Measurements from ENCODE around the gene CREM.
A peak's percentile ranks its signal among the peaks of the same experiment; 100 is the strongest.
"Not testable (repeated sequence)": the region's sequence is repeated elsewhere in the genome, so short reads cannot be mapped to it uniquely, and the experiment has no call there.

The CREM gene

DNA sequence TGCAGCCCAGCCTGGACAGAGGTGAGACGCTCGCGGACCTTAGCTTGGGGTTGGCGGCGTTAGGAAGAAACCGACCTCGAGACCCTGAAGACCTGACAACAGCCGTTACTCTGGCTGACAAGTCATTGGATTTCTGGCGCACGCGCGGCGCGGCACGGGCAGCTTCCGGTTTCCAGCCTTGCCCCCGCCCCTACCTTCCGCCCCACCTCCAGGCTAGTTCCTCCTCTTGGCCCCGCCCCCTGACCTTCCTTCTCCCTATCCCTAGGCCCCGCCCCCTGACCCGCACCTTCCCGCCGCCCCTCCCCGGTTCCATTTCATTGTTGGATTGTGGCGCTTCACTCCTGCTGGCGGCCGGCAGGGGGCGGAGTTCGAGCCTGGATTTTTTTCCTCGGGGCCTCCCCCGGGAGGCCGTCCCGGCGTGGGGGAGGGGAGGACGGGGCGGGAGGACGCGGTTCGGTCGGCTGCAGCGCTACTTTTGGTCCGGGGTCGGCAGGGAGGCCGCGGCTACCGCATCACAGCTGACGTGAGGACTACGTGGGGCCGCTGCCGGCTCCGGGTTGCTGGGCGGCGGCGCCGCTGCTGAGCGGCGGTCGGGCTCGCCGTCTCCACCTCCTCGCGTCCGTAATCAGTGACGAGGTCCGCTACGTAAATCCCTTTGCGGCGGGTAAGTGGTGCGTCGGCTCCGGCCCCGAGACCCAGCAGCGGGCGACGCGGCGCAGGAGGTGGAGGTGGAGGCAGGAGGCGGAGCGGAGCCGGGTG, at the start of gene CREM:
CREM (plus strand) TSS at position 317 of the 759 bp plus-strand sequence. CDS start 10,990 bp downstream, outside the sequence.
- ATAC-seq = peak; percentile 87 to 89

DNA sequence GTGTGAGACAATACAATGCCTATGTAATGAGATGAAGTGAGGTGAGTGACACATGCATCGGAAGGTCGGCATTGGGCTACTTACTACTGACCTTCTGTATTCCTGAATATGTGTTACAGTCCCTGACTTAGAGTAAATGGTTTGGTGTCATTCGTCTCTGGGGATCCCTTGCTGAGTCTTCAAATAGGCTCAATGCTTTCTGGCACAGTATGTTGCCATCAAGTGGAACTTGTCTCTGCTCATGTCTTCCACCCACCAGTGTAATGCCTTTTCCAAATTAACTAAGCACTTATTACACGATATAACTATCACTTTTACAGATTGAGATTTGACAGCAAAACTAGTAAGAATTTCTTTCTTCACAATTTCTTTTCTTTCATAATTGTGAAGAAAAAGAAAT, 47.4 kb upstream of the CREM start:
- ATAC-seq = no peak

DNA sequence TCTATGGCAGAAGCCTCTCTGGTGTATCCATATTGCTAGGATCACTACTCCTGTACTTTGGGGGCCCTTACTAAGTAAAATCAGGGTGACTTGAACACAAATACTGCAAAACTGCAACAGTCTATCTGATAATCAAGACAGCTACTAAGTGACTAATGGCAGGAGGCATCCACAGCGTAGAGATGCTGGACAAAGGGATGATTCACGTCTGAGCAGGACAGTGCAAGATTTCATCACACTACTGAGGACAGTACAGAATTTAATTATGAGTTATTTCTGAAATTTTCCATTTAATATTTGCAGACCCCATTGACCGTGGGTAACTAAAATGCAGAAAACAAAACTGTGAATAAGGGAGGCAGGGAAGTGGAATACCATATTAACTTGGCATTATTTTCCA, 46.9 kb upstream of the CREM start:
- no peak for ATAC-seq

DNA sequence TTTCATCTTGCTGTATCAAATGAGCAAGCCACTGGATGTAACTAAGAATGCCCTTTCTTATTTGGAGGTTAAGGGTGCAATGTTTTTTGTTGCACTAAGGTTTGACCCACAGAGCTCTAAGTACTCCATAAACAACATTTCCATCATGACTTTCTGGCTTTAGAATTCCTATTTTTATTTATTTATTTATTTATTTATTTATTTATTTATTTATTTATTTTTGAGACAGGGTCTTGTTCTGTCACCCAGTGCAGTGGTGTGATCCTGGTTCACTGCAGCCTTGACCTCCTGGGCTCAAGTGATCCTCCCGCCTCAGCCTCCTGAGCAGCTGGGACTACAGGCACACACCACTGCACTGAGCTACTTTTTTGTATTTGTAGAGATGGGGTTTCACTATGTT, 46.4 kb upstream of the CREM start:
- not testable (repeated sequence) for ATAC-seq

DNA sequence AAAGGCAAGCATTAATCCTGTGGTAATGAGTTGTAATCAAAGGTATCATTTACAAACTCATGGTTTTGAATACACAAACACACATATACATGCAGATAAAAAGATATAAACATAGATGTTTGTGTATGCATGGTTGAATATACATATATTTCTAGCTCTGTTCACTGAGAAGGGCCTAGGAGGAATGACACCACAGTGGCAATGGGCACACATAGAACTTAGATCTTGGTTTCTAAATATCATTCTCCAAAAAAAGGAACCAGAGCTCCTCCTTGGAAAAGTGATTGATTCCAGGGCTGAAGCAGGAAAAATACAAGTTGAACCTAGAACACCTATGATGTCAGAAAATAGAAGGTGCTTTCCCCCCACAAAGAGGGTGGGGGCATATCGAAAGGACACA, 43.4 kb upstream of the CREM start:
- no peak for ATAC-seq

DNA sequence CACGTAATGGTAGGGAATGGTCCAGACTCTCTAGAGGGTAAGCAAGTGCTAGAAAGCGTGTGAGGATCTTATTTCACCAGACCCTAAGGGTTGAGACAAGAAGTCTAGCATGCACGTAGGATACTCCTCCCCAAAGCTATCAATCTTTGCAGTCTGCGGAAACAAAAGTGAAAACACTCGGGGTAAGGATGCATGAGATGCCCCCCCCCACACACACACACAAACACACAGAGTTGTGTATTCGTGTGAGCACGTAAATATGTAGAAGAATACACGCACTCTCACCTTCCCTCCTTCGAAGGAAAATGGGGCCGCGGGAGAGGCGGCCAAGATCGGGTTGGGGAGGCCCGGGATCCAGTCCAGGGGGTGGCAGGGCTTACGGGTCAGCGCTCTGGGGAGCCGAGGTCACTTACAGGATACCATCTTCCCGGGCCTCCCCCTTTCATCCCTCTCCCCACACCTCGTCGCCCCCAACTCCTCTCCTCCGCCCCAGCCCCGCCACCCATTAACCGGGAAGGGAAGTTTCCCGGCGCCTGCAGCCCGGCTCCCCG, 37.0 kb upstream of the CREM start:
- ATAC-seq = peak; percentile 33 to 36

DNA sequence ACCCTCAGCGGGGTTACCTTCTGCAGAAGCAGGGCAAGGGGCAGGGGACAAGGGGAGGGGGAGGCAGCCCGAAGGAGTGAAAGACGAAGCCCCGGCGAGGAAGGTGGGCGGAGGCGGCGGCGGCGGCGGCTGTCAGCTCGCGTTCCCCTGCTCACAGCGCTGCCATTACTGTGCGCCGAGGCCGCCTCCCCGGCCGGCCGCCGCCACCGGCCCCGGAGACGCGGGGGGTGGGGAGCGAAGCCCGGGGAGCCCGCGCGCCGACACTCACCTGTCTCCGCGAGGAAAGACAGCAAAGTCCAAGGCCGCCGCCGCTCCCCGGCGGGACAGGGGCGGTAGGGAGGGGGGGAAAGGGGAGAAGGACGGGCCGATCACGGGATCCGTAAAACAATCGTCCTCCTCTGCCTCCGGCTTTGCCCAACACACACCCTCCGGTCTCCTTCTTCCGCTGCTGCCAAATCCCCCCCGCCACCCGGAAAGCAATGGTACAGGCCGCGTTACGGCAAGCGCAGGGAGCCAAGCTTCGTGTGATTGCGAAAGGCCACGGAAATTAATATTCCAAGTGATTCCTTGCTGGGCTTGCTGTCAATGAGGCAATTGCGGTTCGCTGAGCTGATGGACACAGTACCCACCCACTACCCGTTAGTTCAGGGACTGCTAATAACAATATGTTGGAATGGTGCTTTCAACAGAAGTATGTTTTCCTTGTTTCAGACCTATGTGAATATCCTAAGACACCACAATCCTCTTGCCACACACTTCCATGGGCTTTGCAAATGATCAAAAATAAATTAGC, 36.3 kb upstream of the CREM start, which contains the start of gene CUL2:
CUL2 (minus strand) TSS at position 180 of the 793 bp plus-strand sequence. CDS start 19,024 bp downstream, outside the sequence.
- peak; percentile 96 to 97 for ATAC-seq

DNA sequence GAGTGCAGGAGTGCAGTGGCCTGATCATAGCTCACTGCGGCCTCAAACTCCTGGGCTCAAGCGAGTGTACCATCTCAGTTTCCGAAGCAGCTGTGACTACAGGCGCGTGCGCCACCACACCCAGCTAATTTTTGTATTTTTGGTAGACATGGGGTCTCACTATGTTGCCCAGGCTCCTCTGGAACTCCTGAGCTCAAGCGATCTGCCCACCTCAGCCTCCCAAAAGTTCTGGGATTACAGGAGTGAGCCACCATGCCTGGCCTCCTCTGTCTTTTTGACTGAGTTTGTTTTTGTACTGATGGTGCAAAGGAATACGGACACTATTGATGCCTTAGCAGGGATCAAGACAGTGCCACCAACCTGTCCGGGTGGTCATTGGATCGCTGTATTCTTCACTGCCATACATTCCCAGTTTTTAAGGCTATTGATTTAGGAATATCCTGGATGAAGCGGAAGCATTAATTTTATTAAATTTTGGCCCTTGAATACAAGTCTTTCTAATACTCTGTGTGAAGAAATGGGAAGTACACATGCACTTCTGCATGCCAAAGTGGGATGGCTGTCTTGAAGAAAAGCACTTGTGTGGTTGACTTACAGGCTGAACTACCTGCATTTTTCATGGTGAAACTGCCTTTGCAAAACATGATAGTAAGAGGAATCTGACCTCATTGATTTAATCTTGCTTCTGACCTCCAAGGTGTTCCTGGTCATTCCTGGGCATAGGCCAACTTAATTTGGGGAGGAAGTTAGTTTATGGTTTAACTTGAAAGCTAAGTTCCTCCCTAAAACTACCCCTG, 34.5 kb upstream of the CREM start:
- no peak for ATAC-seq

DNA sequence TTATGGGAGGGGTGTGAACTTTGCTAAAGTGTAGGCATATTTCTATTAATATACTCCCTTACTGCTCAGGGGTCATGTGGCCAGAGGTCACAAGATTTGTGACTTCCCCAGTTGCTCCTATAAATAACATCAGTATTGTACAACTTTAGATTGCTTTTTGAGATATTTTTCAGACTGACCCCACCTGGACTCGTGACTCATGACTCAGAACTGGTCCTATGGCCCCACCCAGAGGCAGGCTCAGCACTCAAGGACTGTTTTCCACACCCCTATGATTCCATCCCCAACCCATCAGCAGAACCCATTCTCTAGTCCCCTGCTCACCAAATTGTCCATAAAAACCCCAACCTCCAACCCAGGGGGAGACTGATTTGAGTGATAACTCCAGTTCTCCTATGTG, 33.8 kb upstream of the CREM start:
- no peak for ATAC-seq

DNA sequence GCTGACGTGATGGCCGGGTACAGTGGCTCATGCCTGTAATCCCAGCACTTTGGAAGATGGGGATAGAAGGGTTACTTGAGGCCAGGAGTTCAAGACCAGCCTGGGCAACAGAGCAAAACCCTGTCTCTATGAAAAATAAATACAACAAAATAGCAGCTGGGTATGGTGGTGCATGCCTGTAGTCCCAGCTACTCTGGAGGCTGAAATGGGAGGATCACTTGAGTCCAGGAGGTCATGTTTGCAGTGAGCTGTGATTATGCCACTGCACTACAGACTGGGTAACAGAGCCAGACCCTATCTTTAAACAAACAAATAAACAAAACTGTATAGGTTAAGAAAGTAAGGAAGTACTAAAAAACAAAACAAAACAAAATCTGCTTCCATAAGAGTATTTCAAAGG, 30.3 kb upstream of the CREM start:
- ATAC-seq = no peak

DNA sequence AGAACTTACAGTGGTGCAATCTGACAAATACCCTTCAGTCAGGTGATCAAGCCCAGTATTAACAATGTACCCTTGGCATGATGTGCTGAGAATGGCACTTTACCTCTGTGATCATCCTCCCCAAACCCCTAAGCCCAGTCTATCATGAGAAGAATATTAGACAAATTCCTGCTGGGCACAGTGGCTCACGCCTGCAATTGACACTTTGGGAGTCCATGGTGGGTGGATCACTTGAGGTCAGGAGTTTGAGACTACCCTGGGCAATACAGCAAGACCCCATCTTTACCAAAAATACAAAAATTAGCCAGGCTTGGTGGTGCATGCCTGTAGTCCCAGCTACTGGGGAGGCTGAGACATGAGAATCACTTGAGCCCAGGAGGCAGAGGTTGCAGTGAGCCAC, 29.1 kb upstream of the CREM start:
- no peak for ATAC-seq

DNA sequence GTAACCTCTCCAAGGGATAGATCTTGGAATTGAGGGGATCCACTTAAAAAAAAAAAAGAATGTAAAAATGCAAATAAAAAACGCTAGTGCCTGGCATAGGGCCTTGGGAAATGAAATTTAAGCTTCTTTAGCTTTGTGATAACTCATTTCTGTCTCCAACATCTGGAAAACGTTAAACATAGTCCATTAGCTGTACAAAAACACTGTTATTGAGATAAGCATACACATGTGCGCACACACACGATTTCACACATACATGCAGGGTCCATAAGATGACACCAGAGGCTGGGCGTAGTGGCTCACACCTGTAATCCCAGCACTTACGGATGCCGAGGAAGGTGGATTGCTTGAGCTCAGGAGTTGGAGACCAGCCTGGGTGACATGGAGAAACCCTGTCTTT, 22.8 kb upstream of the CREM start:
- ATAC-seq = no peak

DNA sequence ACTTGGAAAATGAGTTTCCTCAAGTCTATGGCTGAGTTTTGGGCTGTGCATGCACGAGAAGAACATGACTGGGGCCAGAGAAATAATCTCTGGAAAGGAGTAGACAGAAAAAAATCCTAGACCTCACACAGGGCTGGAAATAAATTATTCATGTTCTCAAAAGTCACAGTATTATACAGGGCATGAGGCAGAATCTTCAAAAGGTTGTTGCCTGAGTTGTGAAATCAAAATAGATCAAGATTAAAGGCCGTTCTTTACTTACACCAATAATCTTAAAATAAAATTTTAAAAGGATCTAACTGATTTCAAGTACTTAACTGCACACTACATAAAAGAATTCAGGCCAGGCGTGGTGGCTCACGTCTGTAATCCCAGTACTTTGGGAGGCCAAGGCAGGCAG, 14.1 kb upstream of the CREM start:
- no peak for ATAC-seq

DNA sequence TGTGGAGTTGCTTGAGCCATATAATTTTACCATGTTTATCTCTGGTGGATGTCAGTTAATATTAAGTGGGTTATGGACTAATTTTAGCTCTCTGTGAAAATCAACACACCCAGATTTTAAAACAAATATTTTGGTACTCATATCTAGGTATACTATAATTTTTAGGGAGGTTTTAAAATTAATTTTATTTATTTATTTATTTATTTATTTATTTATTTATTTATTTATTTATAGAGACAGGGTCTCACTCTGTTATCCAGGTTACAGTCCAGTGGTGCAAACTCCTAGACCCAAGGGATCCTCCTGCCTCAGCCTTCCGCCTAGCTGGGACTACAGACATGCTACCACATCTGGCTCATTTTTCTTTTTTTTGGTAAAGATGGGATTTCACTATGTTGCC, 7.3 kb upstream of the CREM start:
- no peak for ATAC-seq

DNA sequence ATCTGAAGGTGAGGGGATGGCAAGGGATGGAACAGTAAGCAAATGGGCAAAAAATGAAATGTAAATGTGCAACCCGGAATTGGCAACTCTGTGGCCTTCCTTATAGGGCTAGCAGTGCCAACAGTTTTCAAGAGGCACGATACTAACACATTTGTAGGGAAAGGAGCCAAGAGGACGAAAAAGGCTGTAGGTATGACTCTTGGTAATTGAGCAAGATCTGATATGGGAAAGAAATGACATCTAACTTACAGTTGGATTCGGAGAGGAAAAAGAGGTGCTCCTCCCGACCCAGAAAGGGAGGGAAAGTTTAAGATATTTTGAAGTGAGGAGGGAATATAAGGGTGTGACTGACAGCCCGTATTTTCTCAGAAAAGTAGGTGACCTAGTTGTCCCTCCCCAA, 2.1 kb upstream of the CREM start:
- no peak for ATAC-seq

DNA sequence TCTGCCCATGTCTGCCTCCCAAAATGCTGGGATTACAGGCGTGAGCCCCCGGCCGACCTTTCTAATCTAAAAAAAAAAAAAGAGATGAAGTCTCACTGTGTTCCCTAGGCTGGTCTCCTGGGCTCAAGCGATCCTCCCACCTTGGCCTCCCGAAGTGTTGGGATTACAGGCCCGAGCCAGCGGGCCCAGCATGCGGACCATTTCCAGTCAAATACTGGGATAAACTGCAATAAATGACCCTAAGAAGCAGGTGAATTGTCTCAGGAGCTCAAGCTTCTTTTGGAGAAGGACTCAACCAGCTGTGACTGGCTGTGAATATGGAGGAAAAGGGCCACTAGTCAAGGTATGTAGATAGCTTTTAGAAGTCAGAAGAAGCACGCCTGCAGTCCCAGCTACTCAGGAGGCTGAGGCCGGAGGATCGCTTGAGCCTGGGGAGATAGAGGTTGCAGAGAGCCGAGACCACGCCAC, 550 bp upstream of the CREM start:
- ATAC-seq = no peak

DNA sequence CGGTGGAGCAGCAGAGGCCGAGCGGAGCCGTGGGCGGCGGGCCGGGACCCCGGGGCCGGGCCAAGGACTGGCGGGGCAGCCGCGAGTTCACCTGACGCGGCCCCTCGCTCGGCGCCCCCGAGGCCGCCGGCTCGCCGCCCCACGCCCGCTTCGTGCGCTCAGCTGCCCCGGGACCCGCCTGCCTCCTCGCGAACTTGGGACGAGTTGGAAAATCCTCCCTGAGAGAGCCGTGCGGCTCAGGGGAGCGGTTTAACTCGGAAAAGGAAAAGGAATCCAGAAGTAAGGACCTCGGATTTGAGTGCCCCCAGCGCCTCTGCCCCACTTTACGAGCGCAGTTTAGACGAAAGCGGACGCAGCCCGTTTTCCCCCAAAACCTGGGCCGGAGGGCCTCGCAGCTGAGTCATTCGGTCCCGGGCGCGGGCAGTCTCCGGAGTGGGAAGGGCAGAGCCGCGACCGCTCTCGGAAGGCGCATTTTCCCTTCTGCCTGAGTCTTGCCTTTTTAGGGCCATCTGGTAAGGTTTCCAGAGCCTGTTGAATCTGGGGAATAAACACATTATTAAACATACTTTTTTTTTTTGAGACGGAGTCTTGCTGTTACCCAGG, 744 bp downstream of the CREM start:
- ATAC-seq = peak; percentile 4 to 10

DNA sequence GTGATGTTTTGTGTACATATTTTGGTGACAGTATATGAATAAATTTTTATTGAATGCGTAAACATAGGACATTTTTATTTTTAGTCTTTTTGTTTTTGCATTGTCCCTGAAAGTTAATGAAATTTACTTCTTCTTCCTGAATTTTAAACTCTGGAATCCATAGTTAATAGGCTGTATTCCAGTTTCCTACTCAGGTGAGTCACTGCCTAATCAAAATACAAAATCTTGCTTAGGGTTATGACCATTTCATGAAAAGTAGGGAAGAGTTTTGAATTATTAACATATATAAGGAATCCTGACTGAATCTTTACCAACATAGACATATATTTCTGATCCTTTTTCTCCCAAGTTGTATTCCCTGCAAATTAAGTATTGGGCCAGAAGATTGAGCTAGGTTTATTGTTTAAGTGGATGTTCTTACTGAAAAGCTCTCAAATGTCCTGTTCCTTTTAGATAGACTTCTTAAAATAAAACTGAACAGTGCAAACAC, 2.6 kb downstream of the CREM start:
- no peak for ATAC-seq

DNA sequence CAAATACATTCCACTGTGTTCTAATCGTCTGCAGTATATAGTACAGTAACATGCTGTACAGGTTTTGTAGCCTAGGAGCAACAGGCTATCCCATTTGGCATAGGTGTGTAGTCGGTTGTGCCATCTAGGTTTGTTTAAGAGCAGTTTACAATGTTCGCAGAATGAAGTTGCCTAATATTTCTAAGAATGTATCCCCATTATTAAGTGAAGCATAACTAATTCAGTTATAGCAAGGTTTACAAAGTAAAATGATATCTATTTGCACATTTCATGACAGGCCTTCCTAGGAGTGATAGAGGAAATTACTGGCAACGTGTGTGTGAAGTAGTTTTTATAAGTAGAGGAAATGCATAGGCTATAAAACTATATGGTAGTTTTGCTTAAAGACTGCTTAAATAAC, 4.0 kb downstream of the CREM start:
- no peak for ATAC-seq

DNA sequence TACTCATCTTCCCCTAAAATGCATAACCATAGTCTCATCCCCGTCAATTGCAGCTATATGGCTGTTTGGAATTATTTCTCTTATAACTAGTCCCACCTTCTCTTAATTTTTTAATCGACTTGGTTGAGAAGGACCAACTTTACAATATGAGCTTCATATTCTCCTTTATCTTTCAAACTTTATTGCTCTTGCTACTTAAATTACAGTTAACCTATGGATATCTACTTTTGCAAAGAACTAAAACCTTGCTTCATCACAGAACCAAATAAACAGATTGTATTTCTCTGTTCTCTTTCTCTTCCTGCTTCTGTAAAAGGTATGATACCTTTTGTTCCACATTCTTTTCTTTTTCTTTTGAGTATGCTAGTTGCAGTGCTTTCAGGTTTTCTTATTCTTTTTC, 6.1 kb downstream of the CREM start:
- ATAC-seq = no peak

DNA sequence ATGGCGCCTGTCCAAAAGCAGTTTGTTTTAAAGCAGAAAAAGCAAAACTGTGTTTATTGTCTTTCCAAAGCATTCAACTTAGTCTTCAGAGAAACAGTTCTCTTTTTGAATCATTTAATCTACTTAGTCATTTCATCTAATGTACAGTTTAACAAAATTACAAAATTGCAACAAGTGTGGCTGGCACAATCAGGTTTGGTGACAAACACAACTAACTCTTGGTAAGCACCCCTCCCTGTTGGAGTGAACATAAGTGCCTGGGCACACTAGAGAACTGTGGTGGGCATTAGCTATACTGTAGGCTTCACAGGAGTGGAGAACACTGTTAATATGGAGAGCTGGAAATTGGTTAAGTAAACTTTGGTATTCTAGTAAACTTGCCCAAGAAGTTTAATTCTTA, 6.9 kb downstream of the CREM start:
- peak in 1 of 2 donors; percentile 48 for ATAC-seq

DNA sequence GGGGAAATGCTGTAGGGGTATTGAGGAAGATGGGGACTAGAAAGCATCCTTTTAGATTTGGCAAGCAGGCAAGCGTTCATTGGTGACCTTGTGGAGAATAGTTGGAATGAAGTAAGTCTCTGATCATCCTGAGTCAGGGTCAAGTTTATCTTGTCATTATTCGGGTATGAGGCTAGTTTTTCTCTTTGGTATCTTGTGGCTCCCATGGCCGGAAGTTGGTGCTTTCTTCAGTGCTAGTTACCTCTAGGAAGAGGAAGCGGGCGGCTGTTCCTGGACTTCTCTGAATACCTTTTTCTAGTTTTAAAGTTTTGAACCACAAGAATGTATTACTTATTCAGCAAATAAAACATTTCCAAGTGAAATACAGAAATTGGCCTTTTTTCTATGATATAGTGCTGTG, 9.2 kb downstream of the CREM start:
- peak in 1 of 2 donors; percentile 11 for ATAC-seq
